Occipital lobe (tissue), 2 donors: ENCODE measurements around the gene PAIP2. TPM values are rescaled to one million over a fixed set of nuclear protein-coding genes. Genes with fewer than 3 reads are reported as not detected.
"Not testable (repeated sequence)": the region's sequence is repeated elsewhere in the genome, so short reads cannot be mapped to it uniquely, and the experiment has no call there.

ENCODE experiments used
- DNase-seq: peaks from one replicate; lab custom pipeline; 2025; lab: John Stamatoyannopoulos, UW
- total RNA-seq: library from RNA; depleted of rRNA; stranded (reverse); fragments of >200 nt; gene quantifications from one replicate; pipeline ENCODE4 v1.2.3, GENCODE V29; 2014

The PAIP2 gene
- total RNA-seq, 1 donor from 2014 or later: 111 TPM

- no peak for DNase-seq
These were observed 36.6 kb downstream of the PAIP2 start for GRCh38 chr5:139378101-139378825.

- DNase-seq: no peak
These were observed 37.3 kb downstream of the PAIP2 start for GRCh38 chr5:139378941-139379361.

- DNase-seq: no peak
These were observed 38.2 kb downstream of the PAIP2 start for GRCh38 chr5:139379626-139380449.

- DNase-seq: no peak
These were observed 40.4 kb downstream of the PAIP2 start for GRCh38 chr5:139381837-139382761.

- DNase-seq: no peak
These were observed 41.2 kb downstream of the PAIP2 start for GRCh38 chr5:139382807-139383206.

GRCh38 chr5:139383275-139383992 lies 41.8 kb downstream of the PAIP2 start, which contains the start of gene SLC23A1:
Gene SLC23A1 (minus strand): TSS chr5:139383297. CDS start chr5:139383253, 44 bp downstream.
- DNase-seq: no peak

GRCh38 chr5:139383993-139384590 lies 42.4 kb downstream of the PAIP2 start:
- DNase-seq: no peak

- DNase-seq: no peak
These were observed 43.0 kb downstream of the PAIP2 start for GRCh38 chr5:139384591-139385051.

GRCh38 chr5:139385061-139386049 lies 43.7 kb downstream of the PAIP2 start:
- no peak for DNase-seq

GRCh38 chr5:139386050-139386438 lies 44.4 kb downstream of the PAIP2 start:
- DNase-seq: no peak

GRCh38 chr5:139386956-139387355 lies 45.3 kb downstream of the PAIP2 start:
- DNase-seq: not testable (repeated sequence)

- no peak for DNase-seq
These were observed 46.0 kb downstream of the PAIP2 start for GRCh38 chr5:139387611-139388197.

- no peak for DNase-seq
These were observed 46.7 kb downstream of the PAIP2 start for GRCh38 chr5:139388198-139388821.

- no peak for DNase-seq
These were observed 48.3 kb downstream of the PAIP2 start, which contains the start of gene MZB1 for GRCh38 chr5:139389701-139390638. Gene MZB1 (minus strand): TSS chr5:139389913. CDS start chr5:139389856, 57 bp downstream.

GRCh38 chr5:139390639-139391569 lies 49.2 kb downstream of the PAIP2 start:
- DNase-seq: no peak
